SK-N-SH (cell line): Measurements from ENCODE around the gene R3HCC1L. TPM values are rescaled to one million over a fixed set of nuclear protein-coding genes. Genes with fewer than 3 reads are reported as not detected.

Experiments
- CTCF ChIA-PET: fragments of 300-600, 350-600 bp; formaldehyde crosslinking; extraction: SDS; loops from one replicate; lab custom pipeline; 2021; lab: Yijun Ruan, JAX
- POLR2A ChIA-PET: fragments of 350-600 bp; sonication (Branson Sonifier 250); formaldehyde crosslinking; extraction: SDS; loops from one replicate; lab custom pipeline; 2020; ENCODE audit warnings: antibody characterized with exemption, inconsistent platforms; lab: Yijun Ruan, JAX
- DNase-seq: peaks from one replicate; pipeline ENCODE4 v3.0.0; 2012
- H2AFZ ChIP-seq: fragments of 200-600 bp; sonication (generic); 2 replicates; pipeline ENCODE4 v1.8.1; 2016; ENCODE audit warnings: antibody characterized with exemption, mild to moderate bottlenecking, low read depth
- H3F3A ChIP-seq: fragments of 200-600 bp; sonication (generic); replicated peaks from 2 replicates; pipeline ENCODE3; 2016; ENCODE audit warnings: antibody characterized with exemption, mild to moderate bottlenecking; ENCODE audit not compliant: insufficient read depth
- H3K27ac ChIP-seq, 2 experiments: fragments of 200-500 bp in 1 of 2; fragments of 200-600 bp in 1 of 2; sonication (Bioruptor generic) in 1 of 2; sonication (generic), shearing (Covaris generic) in 1 of 2; 2 replicates each; pipeline versions ENCODE4 v1.5.1 to v1.6.1; 2014 to 2016; ENCODE audit warnings: low read depth in 2 of 2, inconsistent platforms in 1 of 2, low read length in 1 of 2, mild to moderate bottlenecking in 1 of 2, mixed read lengths in 1 of 2
- H3K27me3 ChIP-seq: fragments of 200-600 bp; sonication (generic), shearing (Covaris generic); 2 replicates; pipeline ENCODE4 v1.6.1; 2016; ENCODE audit warnings: mixed run types; ENCODE audit not compliant: insufficient read depth
- H3K36me3 ChIP-seq, 2 experiments: fragments of 200-500 bp in 1 of 2; fragments of 200-600 bp in 1 of 2; sonication (Bioruptor generic) in 1 of 2; sonication (generic) in 1 of 2; replicated peaks in 1 of 2; 2 replicates each; pipeline versions ENCODE3 to v1.5.1; 2014 to 2016; ENCODE audit warnings: low read length in 1 of 2, mild to moderate bottlenecking in 1 of 2; ENCODE audit not compliant: insufficient read depth in 2 of 2, control insufficient read depth in 1 of 2
- H3K4me1 ChIP-seq, 2 experiments: fragments of 200-500 bp in 1 of 2; fragments of 200-600 bp in 1 of 2; sonication (Bioruptor generic) in 1 of 2; sonication (generic), shearing (Covaris generic) in 1 of 2; 2 replicates each; pipeline versions ENCODE4 v1.5.1 to v1.6.1; 2014 to 2016; ENCODE audit warnings: low read depth in 1 of 2, low read length in 1 of 2, mixed run types in 1 of 2; ENCODE audit not compliant: insufficient read depth in 2 of 2, control insufficient read depth in 1 of 2
- H3K4me2 ChIP-seq: fragments of 200-600 bp; sonication (generic), shearing (Covaris generic); 2 replicates; pipeline ENCODE4 v1.6.1; 2017; ENCODE audit warnings: mixed run types
- H3K4me3 ChIP-seq, 2 experiments: fragments of 200-500 bp in 1 of 2; fragments of 200-600 bp in 1 of 2; sonication (Bioruptor generic) in 1 of 2; sonication (generic), shearing (Covaris generic) in 1 of 2; 2 replicates each; pipeline versions ENCODE4 v1.5.1 to v1.8.1; 2014 to 2016; ENCODE audit warnings: low read depth in 2 of 2, inconsistent platforms in 1 of 2, low read length in 1 of 2, mild to moderate bottlenecking in 1 of 2, mixed read lengths in 1 of 2, moderate library complexity in 1 of 2
- H3K79me2 ChIP-seq: fragments of 200-600 bp; sonication (generic); 2 replicates; pipeline ENCODE4 v1.8.1; 2017; ENCODE audit warnings: mild to moderate bottlenecking; ENCODE audit not compliant: insufficient read depth
- H3K9ac ChIP-seq: fragments of 200-600 bp; sonication (generic); 2 replicates; pipeline ENCODE4 v1.6.1; 2017; ENCODE audit warnings: mixed run types
- H3K9me2 ChIP-seq: fragments of 200-600 bp; sonication (generic); 2 replicates; pipeline ENCODE4 v1.6.1; 2017; ENCODE audit warnings: mixed run types
- H3K9me3 ChIP-seq: fragments of 200-600 bp; sonication (generic); 2 replicates; pipeline ENCODE4 v1.6.1; 2017; ENCODE audit warnings: mixed run types, mild to moderate bottlenecking, moderate library complexity
- H4K20me1 ChIP-seq: fragments of 200-600 bp; sonication (generic); 2 replicates; pipeline ENCODE4 v1.6.1; 2017; ENCODE audit warnings: mild to moderate bottlenecking, mixed run types; ENCODE audit not compliant: insufficient read depth
- ELF1 ChIP-seq: IDR thresholded peaks from 2 replicates; pipeline ENCODE4 v1.4.0; 2012
- FOSL2 ChIP-seq: IDR thresholded peaks from 2 replicates; pipeline ENCODE4 v1.4.0; 2012; ENCODE audit warnings: low read depth, mild to moderate bottlenecking, moderate library complexity, borderline replicate concordance
- FOXM1 ChIP-seq: IDR thresholded peaks from 2 replicates; pipeline ENCODE4 v1.4.0; 2012; ENCODE audit warnings: low read depth, mild to moderate bottlenecking
- IRF3 ChIP-seq: fragments of 150-350 bp; IDR thresholded peaks from 2 replicates; pipeline ENCODE4 v1.6.1; 2016; ENCODE audit warnings: mild to moderate bottlenecking, low read depth, low read length
- MXI1 ChIP-seq: IDR thresholded peaks from 2 replicates; pipeline ENCODE4 v1.6.1; 2012; ENCODE audit warnings: mild to moderate bottlenecking, low read depth, low read length, improper control_type of control experiment
- NFIC ChIP-seq: IDR thresholded peaks from 2 replicates; pipeline ENCODE4 v1.4.0; 2012; ENCODE audit warnings: borderline replicate concordance
- NRF1 ChIP-seq: IDR thresholded peaks from 2 replicates; pipeline ENCODE4 v1.6.1; 2012; ENCODE audit warnings: low read depth, mild to moderate bottlenecking, low read length
- POLR2AphosphoS5 ChIP-seq: IDR thresholded peaks from 2 replicates; pipeline ENCODE4 v1.6.1; 2012; ENCODE audit warnings: low read depth, low read length
- RCOR1 ChIP-seq: fragments of 150-350 bp; IDR thresholded peaks from 2 replicates; pipeline ENCODE4 v1.6.1; 2017; ENCODE audit warnings: antibody characterized with exemption, low read length
- RFX5 ChIP-seq: IDR thresholded peaks from 2 replicates; pipeline ENCODE4 v1.6.1; 2012; ENCODE audit warnings: mild to moderate bottlenecking, improper control_type of control experiment, low read length
- RXRA ChIP-seq: IDR thresholded peaks from 2 replicates; pipeline ENCODE4 v1.4.0; 2012; ENCODE audit warnings: low read depth, mild to moderate bottlenecking, borderline replicate concordance
- SIN3A ChIP-seq: IDR thresholded peaks from 2 replicates; pipeline ENCODE4 v1.6.1; 2012; ENCODE audit warnings: low read depth, mild to moderate bottlenecking, low read length, moderate library complexity, borderline replicate concordance
- SMC3 ChIP-seq: IDR thresholded peaks from 2 replicates; pipeline ENCODE4 v1.6.1; 2012; ENCODE audit warnings: low read depth, low read length, improper control_type of control experiment
- TAF1 ChIP-seq: IDR thresholded peaks from 2 replicates; pipeline ENCODE4 v1.6.1; 2012; ENCODE audit warnings: low read depth, mild to moderate bottlenecking, low read length, moderate library complexity, borderline replicate concordance
- WGBS: methylation state at CpG from one replicate; pipeline ENCODE4 v1.1.6; 2017; ENCODE audit warnings: low lambda C conversion rate; 5-methylcytosine and 5-hydroxymethylcytosine counted together
- polyA plus RNA-seq, 3 experiments: library from polyadenylated mRNA; depleted of rRNA; stranded (reverse); fragments of >200 nt; gene quantifications; 2 replicates each; pipeline ENCODE4 v1.2.3, GENCODE V29; 2012
- TF ChIP-seq, protein P1 (sequence below): IDR thresholded peaks from 2 replicates; pipeline ENCODE4 v1.6.1; 2012; ENCODE audit warnings: mild to moderate bottlenecking, low read depth, low read length, moderate library complexity
- TF ChIP-seq, protein P2 (sequence below): fragments of 200-600 bp; sonication (generic); IDR thresholded peaks from 2 replicates; pipeline ENCODE4 v1.6.1; 2017; ENCODE audit warnings: antibody characterized with exemption, mild to moderate bottlenecking, moderate library complexity
- TF ChIP-seq, protein P3 (sequence below): fragments of 150-350 bp; IDR thresholded peaks from 2 replicates; pipeline ENCODE4 v1.6.1; 2017; ENCODE audit warnings: antibody characterized with exemption, low read length, low read depth, borderline replicate concordance

Gene R3HCC1L
- polyA plus RNA-seq, 1 of the 3 experiments (the other 2 are of a cell fraction) = 6.0 TPM

GRCh38 chr10:98265403-98266378, 131.2 kb downstream of the R3HCC1L start:
- H2AFZ ChIP-seq = no peak overlapping the region
- peaks cover 4% of the 10 kb centered on the region for H3F3A ChIP-seq
- H3K4me2 ChIP-seq = no peak overlapping the region
- H3K9me3 ChIP-seq = no peaks in the 10 kb centered on the region
- H3K4me3 ChIP-seq = no peak overlapping the region
- H3K79me2 ChIP-seq = no peaks in the 10 kb centered on the region
- H3K9ac ChIP-seq = no peak overlapping the region
- no peaks in the 10 kb centered on the region for H3K27me3 ChIP-seq
- TF ChIP-seq RXRA = no peak
- no peak for TF ChIP-seq POLR2AphosphoS5
- TF ChIP-seq IRF3 = no peak
- TF ChIP-seq SMC3 = no peak
- TF ChIP-seq NFIC = no peak
- TF ChIP-seq FOSL2 = no peak
- TF ChIP-seq ELF1 = no peak
- TF ChIP-seq RCOR1 = no peak
- TF ChIP-seq MXI1 = no peak
- TF ChIP-seq, protein P1, sequence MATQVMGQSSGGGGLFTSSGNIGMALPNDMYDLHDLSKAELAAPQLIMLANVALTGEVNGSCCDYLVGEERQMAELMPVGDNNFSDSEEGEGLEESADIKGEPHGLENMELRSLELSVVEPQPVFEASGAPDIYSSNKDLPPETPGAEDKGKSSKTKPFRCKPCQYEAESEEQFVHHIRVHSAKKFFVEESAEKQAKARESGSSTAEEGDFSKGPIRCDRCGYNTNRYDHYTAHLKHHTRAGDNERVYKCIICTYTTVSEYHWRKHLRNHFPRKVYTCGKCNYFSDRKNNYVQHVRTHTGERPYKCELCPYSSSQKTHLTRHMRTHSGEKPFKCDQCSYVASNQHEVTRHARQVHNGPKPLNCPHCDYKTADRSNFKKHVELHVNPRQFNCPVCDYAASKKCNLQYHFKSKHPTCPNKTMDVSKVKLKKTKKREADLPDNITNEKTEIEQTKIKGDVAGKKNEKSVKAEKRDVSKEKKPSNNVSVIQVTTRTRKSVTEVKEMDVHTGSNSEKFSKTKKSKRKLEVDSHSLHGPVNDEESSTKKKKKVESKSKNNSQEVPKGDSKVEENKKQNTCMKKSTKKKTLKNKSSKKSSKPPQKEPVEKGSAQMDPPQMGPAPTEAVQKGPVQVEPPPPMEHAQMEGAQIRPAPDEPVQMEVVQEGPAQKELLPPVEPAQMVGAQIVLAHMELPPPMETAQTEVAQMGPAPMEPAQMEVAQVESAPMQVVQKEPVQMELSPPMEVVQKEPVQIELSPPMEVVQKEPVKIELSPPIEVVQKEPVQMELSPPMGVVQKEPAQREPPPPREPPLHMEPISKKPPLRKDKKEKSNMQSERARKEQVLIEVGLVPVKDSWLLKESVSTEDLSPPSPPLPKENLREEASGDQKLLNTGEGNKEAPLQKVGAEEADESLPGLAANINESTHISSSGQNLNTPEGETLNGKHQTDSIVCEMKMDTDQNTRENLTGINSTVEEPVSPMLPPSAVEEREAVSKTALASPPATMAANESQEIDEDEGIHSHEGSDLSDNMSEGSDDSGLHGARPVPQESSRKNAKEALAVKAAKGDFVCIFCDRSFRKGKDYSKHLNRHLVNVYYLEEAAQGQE = no peak
- no peak for TF ChIP-seq RFX5
- TF ChIP-seq FOXM1 = no peak
- TF ChIP-seq, protein P2, sequence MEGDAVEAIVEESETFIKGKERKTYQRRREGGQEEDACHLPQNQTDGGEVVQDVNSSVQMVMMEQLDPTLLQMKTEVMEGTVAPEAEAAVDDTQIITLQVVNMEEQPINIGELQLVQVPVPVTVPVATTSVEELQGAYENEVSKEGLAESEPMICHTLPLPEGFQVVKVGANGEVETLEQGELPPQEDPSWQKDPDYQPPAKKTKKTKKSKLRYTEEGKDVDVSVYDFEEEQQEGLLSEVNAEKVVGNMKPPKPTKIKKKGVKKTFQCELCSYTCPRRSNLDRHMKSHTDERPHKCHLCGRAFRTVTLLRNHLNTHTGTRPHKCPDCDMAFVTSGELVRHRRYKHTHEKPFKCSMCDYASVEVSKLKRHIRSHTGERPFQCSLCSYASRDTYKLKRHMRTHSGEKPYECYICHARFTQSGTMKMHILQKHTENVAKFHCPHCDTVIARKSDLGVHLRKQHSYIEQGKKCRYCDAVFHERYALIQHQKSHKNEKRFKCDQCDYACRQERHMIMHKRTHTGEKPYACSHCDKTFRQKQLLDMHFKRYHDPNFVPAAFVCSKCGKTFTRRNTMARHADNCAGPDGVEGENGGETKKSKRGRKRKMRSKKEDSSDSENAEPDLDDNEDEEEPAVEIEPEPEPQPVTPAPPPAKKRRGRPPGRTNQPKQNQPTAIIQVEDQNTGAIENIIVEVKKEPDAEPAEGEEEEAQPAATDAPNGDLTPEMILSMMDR = no peak
- TF ChIP-seq SIN3A = no peak
- TF ChIP-seq NRF1 = no peak
- TF ChIP-seq TAF1 = no peak
- TF ChIP-seq, protein P3, sequence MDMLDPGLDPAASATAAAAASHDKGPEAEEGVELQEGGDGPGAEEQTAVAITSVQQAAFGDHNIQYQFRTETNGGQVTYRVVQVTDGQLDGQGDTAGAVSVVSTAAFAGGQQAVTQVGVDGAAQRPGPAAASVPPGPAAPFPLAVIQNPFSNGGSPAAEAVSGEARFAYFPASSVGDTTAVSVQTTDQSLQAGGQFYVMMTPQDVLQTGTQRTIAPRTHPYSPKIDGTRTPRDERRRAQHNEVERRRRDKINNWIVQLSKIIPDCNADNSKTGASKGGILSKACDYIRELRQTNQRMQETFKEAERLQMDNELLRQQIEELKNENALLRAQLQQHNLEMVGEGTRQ = no peak
- no peak for DNase-seq
- no peak overlapping the region for H3K27ac ChIP-seq
- WGBS = 85% methylated on average over 7 of the region's 17 CpGs
- H4K20me1 ChIP-seq = no peaks in the 10 kb centered on the region
- no peaks in the 10 kb centered on the region for H3K9me2 ChIP-seq
- ChIA-PET CTCF (interaction anchor here (0.7 to 8.2 kb wide), 3 partner anchors 21 to 95 kb away, joined by 4 to 64 read pairs (median 5); no protein-coding TSS in a partner anchor), POLR2A (no interaction called here)
- no peaks in the 10 kb centered on the region for H3K36me3 ChIP-seq
- peaks cover 11 to 27% of the 10 kb centered on the region in 2 experiments; a peak in 1 of 4 replicates for H3K4me1 ChIP-seq
